Liver (tissue), 9 donors: ENCODE data around the gene TSR1. TPM values are rescaled to one million over a fixed set of nuclear protein-coding genes. Genes with fewer than 3 reads are reported as not detected.

Experiments
- DNase-seq: peaks from one replicate; pipeline ENCODE4 v3.0.0-alpha.2; 2017; ENCODE audit warnings: low spot score
- H3K27ac ChIP-seq, 2 donors: one replicate each; pipeline ENCODE4 v1.7.0; 2013; ENCODE audit warnings: inconsistent platforms in 2 of 2, low read length in 2 of 2, control low read depth in 1 of 2, low read depth in 1 of 2, mild to moderate bottlenecking in 1 of 2
- H3K27me3 ChIP-seq, 4 donors: one replicate each; pipeline versions ENCODE4 v1.6.1 to v1.7.0; 2013; ENCODE audit warnings: low read length in 3 of 4, inconsistent platforms in 1 of 4, mild to moderate bottlenecking in 1 of 4, moderate library complexity in 1 of 4; ENCODE audit not compliant: control insufficient read depth in 4 of 4, insufficient read depth in 4 of 4
- H3K36me3 ChIP-seq, 4 donors: one replicate each; pipeline versions ENCODE4 v1.6.1 to v1.7.0; 2013; ENCODE audit warnings: low read length in 3 of 4, mild to moderate bottlenecking in 3 of 4, low read depth in 1 of 4, moderate library complexity in 1 of 4; ENCODE audit not compliant: control insufficient read depth in 4 of 4, insufficient read depth in 3 of 4
- H3K4me1 ChIP-seq, 4 donors: one replicate each; pipeline versions ENCODE4 v1.6.1 to v1.7.0; 2013; ENCODE audit warnings: low read length in 3 of 4, mild to moderate bottlenecking in 3 of 4, moderate library complexity in 1 of 4; ENCODE audit not compliant: control insufficient read depth in 4 of 4, insufficient read depth in 4 of 4
- H3K4me3 ChIP-seq, 3 donors: one replicate each; pipeline versions ENCODE4 v1.6.1 to v1.7.0; 2013; ENCODE audit warnings: low read length in 3 of 3, control low read depth in 1 of 3, low read depth in 1 of 3, mild to moderate bottlenecking in 1 of 3
- H3K9ac ChIP-seq, 2 donors: one replicate each; pipeline ENCODE4 v1.7.0; 2013; ENCODE audit warnings: low read length in 2 of 2, mild to moderate bottlenecking in 2 of 2, moderate library complexity in 2 of 2, control low read depth in 1 of 2, low read depth in 1 of 2
- H3K9me3 ChIP-seq, 4 donors: one replicate each; pipeline versions ENCODE4 v1.6.1 to v1.7.0; 2013; ENCODE audit warnings: low read length in 3 of 4; ENCODE audit not compliant: control insufficient read depth in 4 of 4
- EGR1 ChIP-seq, 2 donors: IDR thresholded peaks; 2 replicates each; pipeline ENCODE4 v1.6.1; 2016 to 2018; ENCODE audit warnings: antibody characterized with exemption in 2 of 2, low read depth in 2 of 2
- FOXA1 ChIP-seq: IDR thresholded peaks from 2 replicates; pipeline ENCODE4 v1.6.1; 2016; ENCODE audit warnings: antibody characterized with exemption
- FOXA2 ChIP-seq: IDR thresholded peaks from 2 replicates; pipeline ENCODE4 v1.6.1; 2016; ENCODE audit warnings: antibody characterized with exemption
- GABPA ChIP-seq, 2 donors: IDR thresholded peaks in 1 of 2; conservative IDR thresholded peaks in 1 of 2; 2 replicates each; pipeline ENCODE4 v1.6.1; 2016; ENCODE audit warnings: antibody characterized with exemption in 2 of 2, mild to moderate bottlenecking in 1 of 2, moderate library complexity in 1 of 2
- HNF4A ChIP-seq, 2 donors: conservative IDR thresholded peaks; 2 replicates each; pipeline ENCODE4 v1.6.1; 2016; ENCODE audit warnings: antibody characterized with exemption in 2 of 2, mild to moderate bottlenecking in 2 of 2
- HNF4G ChIP-seq: IDR thresholded peaks from 2 replicates; pipeline ENCODE4 v1.6.1; 2016; ENCODE audit warnings: antibody characterized with exemption
- JUND ChIP-seq, 2 donors: IDR thresholded peaks; 2 replicates each; pipeline ENCODE4 v1.6.1; 2016; ENCODE audit warnings: antibody characterized with exemption in 2 of 2
- NR2F2 ChIP-seq: IDR thresholded peaks from 2 replicates; pipeline ENCODE4 v1.6.1; 2016; ENCODE audit warnings: antibody characterized with exemption
- RAD21 ChIP-seq, 2 donors: IDR thresholded peaks; 2 replicates each; pipeline ENCODE4 v1.6.1; 2016; ENCODE audit warnings: antibody characterized with exemption in 2 of 2, mild to moderate bottlenecking in 2 of 2
- RXRA ChIP-seq, 2 donors: IDR thresholded peaks; 2 replicates each; pipeline ENCODE4 v1.6.1; 2017 to 2018; ENCODE audit warnings: antibody characterized with exemption in 2 of 2, mild to moderate bottlenecking in 1 of 2
- SP1 ChIP-seq: IDR thresholded peaks from 2 replicates; pipeline ENCODE4 v1.6.1; 2018; ENCODE audit warnings: antibody characterized with exemption, mild to moderate bottlenecking
- TAF1 ChIP-seq: conservative IDR thresholded peaks from 2 replicates; pipeline ENCODE4 v1.6.1; 2016; ENCODE audit warnings: antibody characterized with exemption, mild to moderate bottlenecking
- YY1 ChIP-seq: IDR thresholded peaks from 2 replicates; pipeline ENCODE4 v1.6.1; 2016; ENCODE audit warnings: antibody characterized with exemption, mild to moderate bottlenecking
- WGBS: extraction: QIAGEN DNeasy Blood & Tissue Kit; methylation state at CpG from one replicate; pipeline ENCODE4 v1.1.7; 2013; 5-methylcytosine and 5-hydroxymethylcytosine counted together
- polyA plus RNA-seq, 2 donors: library from polyadenylated mRNA; stranded (reverse) in 1 of 2; unstranded in 1 of 2; fragments of 200-250 nt in 1 of 2; fragments of >200 nt in 1 of 2; fragmentation: Nextera tagmentation in 1 of 2; extraction: Ambion mirVana in 1 of 2; gene quantifications; one replicate each; pipeline versions ENCODE4 v1.2.1 to v1.2.3, GENCODE V29; 2013 to 2015
- total RNA-seq, 2 donors: library from RNA; depleted of rRNA; stranded (reverse); fragments of >200 nt; gene quantifications; one replicate each; pipeline ENCODE4 v1.2.3, GENCODE V29; 2014
- TF ChIP-seq, protein P1 (sequence below): IDR thresholded peaks from 2 replicates; pipeline ENCODE4 v1.6.1; 2016; ENCODE audit warnings: antibody characterized with exemption
- TF ChIP-seq, protein P2 (sequence below): IDR thresholded peaks from 2 replicates; pipeline ENCODE4 v1.6.1; 2016; ENCODE audit warnings: antibody characterized with exemption
- TF ChIP-seq, protein P3 (sequence below): IDR thresholded peaks from 2 replicates; pipeline ENCODE4 v1.6.1; 2016; ENCODE audit warnings: antibody characterized with exemption
- TF ChIP-seq, protein P4 (sequence below): IDR thresholded peaks from 2 replicates; pipeline ENCODE4 v1.6.1; 2016; ENCODE audit warnings: antibody characterized with exemption, mild to moderate bottlenecking
- TF ChIP-seq, protein P5 (sequence below): fragments of 150-350 bp; IDR thresholded peaks from 2 replicates; pipeline ENCODE4 v1.5.1; 2017; ENCODE audit warnings: improper control_type of control experiment, low read depth, low read length; ENCODE audit not compliant: missing input control
- donor health status: healthy.
- donor health status: healthy.
- donor health status: healthy.
- donor health status: healthy.
- donor health status: healthy.

TSR1 gene
- total and polyA plus RNA-seq, 4 donors = 6.5 to 27.0 (median 13.8) TPM

DNA sequence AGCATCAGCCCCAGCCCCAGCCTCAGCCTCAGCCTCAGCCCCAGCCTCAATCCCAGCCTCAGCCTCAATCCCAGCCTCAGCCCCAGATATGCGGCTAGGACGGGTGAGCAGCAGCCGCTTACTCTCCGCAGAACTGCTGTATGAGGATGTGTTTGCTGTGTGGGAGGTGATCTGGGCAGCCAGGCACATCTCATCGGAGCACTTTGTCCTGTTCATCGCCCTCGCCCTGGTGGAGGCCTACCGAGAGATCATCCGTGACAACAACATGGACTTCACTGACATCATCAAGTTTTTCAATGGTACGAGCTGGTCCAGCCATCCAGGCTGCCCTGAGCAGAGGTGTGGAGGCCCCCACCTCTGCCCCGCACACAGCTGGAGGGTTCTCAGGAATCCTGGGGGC, 42.6 kb upstream of the TSR1 start:
- TF ChIP-seq GABPA (IDR thresholded peaks at IDR 0.05 in 1 of 2, conservative IDR thresholded peaks at IDR 0.05 in 1 of 2) = no peak
- TF ChIP-seq JUND (IDR thresholded peaks at IDR 0.05) = no peak
- no peak for TF ChIP-seq FOXA2
- TF ChIP-seq, protein P1, sequence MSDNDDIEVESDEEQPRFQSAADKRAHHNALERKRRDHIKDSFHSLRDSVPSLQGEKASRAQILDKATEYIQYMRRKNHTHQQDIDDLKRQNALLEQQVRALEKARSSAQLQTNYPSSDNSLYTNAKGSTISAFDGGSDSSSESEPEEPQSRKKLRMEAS = no peak
- TF ChIP-seq, protein P2, sequence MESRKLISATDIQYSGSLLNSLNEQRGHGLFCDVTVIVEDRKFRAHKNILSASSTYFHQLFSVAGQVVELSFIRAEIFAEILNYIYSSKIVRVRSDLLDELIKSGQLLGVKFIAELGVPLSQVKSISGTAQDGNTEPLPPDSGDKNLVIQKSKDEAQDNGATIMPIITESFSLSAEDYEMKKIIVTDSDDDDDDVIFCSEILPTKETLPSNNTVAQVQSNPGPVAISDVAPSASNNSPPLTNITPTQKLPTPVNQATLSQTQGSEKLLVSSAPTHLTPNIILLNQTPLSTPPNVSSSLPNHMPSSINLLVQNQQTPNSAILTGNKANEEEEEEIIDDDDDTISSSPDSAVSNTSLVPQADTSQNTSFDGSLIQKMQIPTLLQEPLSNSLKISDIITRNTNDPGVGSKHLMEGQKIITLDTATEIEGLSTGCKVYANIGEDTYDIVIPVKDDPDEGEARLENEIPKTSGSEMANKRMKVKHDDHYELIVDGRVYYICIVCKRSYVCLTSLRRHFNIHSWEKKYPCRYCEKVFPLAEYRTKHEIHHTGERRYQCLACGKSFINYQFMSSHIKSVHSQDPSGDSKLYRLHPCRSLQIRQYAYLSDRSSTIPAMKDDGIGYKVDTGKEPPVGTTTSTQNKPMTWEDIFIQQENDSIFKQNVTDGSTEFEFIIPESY = no peak
- no peak for TF ChIP-seq FOXA1
- TF ChIP-seq, protein P3, sequence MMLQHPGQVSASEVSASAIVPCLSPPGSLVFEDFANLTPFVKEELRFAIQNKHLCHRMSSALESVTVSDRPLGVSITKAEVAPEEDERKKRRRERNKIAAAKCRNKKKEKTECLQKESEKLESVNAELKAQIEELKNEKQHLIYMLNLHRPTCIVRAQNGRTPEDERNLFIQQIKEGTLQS = no peak
- no peak for TF ChIP-seq TAF1
- WGBS = 81% methylated on average over 11 of the region's 11 CpGs
- Histone ChIP-seq H3K27ac (no peak overlapping the region), H3K27me3 (no peaks in the 10 kb centered on the region), H3K9ac (no peak overlapping the region), H3K4me1 (peaks cover 3 to 14% (median 9%) of the 10 kb centered on the region in 4 donors), H3K4me3 (no peak overlapping the region), H3K9me3 (no peaks in the 10 kb centered on the region), H3K36me3 (peaks cover 1 to 36% (median 5%) of the 10 kb centered on the region in 4 donors)
- DNase-seq = no peak

DNA sequence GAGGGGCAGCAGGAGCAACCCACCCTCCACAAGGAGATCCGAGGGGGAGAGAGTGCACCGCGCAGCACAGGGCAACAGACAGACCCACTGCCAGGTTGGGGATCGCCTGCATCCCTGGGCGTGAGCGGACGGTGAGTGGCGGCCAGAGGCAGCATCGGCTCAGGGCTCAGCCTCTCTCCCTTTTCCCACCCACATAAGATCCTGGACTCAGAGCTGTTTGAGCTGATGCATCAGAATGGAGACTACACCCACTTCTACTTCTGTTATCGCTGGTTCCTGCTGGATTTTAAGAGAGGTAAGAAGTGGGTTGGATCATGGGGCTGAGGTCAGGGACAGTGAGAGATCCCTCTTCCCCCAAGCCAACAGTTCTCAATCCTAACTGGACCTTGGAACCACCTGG, 41.4 kb upstream of the TSR1 start:
- Histone ChIP-seq H3K27ac (no peak overlapping the region), H3K9me3 (no peaks in the 10 kb centered on the region), H3K27me3 (no peaks in the 10 kb centered on the region), H3K4me1 (peaks cover 0 to 4% (median 0%) of the 10 kb centered on the region in 4 donors), H3K9ac (no peak overlapping the region), H3K4me3 (no peak overlapping the region), H3K36me3 (peaks cover 1 to 39% (median 5%) of the 10 kb centered on the region in 4 donors)
- TF ChIP-seq YY1 (no peak), SP1 (no peak), EGR1 (IDR thresholded peaks at IDR 0.05; ENCODE audit: low read depth in 2 of 2) (no peak), RAD21 (IDR thresholded peaks at IDR 0.05) (no peak), JUND (IDR thresholded peaks at IDR 0.05) (no peak), FOXA1 (no peak), GABPA (IDR thresholded peaks at IDR 0.05 in 1 of 2, conservative IDR thresholded peaks at IDR 0.05 in 1 of 2) (no peak), TAF1 (no peak), HNF4G (no peak), NR2F2 (no peak), FOXA2 (no peak), RXRA (IDR thresholded peaks at IDR 0.05) (no peak), HNF4A (conservative IDR thresholded peaks at IDR 0.05) (no peak)
- TF ChIP-seq, protein P2 = no peak
- TF ChIP-seq, protein P3 = no peak
- TF ChIP-seq, protein P4, sequence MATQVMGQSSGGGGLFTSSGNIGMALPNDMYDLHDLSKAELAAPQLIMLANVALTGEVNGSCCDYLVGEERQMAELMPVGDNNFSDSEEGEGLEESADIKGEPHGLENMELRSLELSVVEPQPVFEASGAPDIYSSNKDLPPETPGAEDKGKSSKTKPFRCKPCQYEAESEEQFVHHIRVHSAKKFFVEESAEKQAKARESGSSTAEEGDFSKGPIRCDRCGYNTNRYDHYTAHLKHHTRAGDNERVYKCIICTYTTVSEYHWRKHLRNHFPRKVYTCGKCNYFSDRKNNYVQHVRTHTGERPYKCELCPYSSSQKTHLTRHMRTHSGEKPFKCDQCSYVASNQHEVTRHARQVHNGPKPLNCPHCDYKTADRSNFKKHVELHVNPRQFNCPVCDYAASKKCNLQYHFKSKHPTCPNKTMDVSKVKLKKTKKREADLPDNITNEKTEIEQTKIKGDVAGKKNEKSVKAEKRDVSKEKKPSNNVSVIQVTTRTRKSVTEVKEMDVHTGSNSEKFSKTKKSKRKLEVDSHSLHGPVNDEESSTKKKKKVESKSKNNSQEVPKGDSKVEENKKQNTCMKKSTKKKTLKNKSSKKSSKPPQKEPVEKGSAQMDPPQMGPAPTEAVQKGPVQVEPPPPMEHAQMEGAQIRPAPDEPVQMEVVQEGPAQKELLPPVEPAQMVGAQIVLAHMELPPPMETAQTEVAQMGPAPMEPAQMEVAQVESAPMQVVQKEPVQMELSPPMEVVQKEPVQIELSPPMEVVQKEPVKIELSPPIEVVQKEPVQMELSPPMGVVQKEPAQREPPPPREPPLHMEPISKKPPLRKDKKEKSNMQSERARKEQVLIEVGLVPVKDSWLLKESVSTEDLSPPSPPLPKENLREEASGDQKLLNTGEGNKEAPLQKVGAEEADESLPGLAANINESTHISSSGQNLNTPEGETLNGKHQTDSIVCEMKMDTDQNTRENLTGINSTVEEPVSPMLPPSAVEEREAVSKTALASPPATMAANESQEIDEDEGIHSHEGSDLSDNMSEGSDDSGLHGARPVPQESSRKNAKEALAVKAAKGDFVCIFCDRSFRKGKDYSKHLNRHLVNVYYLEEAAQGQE = no peak
- TF ChIP-seq, protein P5, sequence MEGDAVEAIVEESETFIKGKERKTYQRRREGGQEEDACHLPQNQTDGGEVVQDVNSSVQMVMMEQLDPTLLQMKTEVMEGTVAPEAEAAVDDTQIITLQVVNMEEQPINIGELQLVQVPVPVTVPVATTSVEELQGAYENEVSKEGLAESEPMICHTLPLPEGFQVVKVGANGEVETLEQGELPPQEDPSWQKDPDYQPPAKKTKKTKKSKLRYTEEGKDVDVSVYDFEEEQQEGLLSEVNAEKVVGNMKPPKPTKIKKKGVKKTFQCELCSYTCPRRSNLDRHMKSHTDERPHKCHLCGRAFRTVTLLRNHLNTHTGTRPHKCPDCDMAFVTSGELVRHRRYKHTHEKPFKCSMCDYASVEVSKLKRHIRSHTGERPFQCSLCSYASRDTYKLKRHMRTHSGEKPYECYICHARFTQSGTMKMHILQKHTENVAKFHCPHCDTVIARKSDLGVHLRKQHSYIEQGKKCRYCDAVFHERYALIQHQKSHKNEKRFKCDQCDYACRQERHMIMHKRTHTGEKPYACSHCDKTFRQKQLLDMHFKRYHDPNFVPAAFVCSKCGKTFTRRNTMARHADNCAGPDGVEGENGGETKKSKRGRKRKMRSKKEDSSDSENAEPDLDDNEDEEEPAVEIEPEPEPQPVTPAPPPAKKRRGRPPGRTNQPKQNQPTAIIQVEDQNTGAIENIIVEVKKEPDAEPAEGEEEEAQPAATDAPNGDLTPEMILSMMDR = no peak
- TF ChIP-seq, protein P1 = no peak
- WGBS = 96% methylated on average over 10 of the region's 10 CpGs
- no peak for DNase-seq
